ENCODE data around the gene METTL26.

Gene METTL26

DNA sequence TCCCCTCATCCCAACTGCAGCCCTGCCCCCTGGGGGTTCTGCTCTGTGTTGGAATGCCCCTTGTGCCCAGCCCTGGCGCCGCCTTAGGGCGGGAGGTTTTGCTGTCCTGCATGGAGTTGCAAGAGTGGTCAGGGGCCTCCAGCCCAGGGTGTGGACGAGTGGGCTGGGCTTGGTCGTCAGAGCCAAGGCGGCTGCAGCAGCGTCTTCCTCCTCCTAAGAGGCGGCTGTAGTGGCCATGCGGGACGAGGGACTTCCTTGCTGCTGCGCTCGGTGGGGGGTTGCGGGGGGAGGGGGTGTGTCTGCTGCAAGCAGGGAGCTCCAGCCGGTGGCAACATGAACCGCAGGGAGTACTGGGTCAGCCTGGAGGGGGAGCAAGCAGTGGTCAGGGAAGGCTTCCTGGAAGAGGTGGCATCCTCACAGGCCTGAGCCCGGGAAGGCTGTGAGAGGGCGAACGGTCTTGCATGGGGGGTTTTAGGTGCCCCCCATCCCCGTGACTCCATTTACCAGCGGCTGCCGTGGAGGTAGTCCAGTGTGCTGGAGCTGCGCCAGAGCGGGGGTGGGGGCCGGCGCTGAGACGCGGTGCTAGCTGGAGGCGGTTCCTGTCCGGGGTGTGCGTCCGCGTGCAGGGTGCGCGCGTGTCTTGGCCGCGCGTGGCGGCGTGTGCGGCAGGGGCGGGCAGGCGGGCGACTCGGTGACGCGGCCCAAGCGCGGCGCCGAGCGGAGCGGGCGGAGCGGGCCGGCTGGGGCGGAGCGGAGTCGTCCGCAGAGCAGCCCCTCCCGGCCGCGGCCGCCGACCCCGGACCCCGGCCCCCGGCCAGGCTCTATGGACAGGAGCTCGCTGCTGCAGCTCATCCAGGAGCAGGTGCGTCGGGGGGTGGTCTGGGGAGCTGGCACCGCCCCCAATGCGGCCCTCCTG is 39.1 kb upstream of the METTL26 start, which contains the start of gene RHBDL1:
RHBDL1 (plus strand) TSS at position 704 of the 916 bp plus-strand sequence; CDS start at position 824, 120 bp downstream.
- DNase-seq (ENCODE audit: low read depth): no peak

GRCh38 chr16:674214-674881 is 38.2 kb upstream of the METTL26 start:
- DNase-seq (ENCODE audit: low read depth): no peak

GRCh38 chr16:673399-673991 is 37.4 kb upstream of the METTL26 start:
- DNase-seq (ENCODE audit: low read depth): no peak

- no peak for DNase-seq (ENCODE audit: low read depth)
These were observed 36.7 kb upstream of the METTL26 start for GRCh38 chr16:672851-673250.

DNA sequence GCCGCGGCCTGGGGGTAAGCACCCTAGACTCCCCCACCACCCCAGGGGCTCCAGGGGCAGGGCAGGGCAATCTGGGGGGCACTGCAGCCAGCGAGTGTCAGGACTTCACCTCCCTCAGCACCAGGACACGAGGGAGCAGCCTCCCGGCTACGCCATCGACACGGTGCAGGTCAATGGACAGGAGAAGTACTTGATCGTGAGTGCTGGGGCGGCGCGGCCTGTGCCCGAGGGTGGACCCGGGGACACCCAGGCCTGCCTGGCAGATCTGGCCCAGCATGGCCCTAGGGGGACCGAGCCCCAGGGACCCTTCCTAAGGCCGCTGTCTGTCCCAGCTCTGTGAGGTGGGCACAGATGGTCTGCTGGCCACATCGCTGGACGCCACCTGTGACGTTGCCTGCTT is 36.3 kb upstream of the METTL26 start:
- DNase-seq (ENCODE audit: low read depth): no peak

- no peak for DNase-seq (ENCODE audit: low read depth)
These were observed 35.4 kb upstream of the METTL26 start for GRCh38 chr16:671353-672131.

GRCh38 chr16:670485-671352 is 34.6 kb upstream of the METTL26 start:
- no peak for DNase-seq (ENCODE audit: low read depth)

DNA sequence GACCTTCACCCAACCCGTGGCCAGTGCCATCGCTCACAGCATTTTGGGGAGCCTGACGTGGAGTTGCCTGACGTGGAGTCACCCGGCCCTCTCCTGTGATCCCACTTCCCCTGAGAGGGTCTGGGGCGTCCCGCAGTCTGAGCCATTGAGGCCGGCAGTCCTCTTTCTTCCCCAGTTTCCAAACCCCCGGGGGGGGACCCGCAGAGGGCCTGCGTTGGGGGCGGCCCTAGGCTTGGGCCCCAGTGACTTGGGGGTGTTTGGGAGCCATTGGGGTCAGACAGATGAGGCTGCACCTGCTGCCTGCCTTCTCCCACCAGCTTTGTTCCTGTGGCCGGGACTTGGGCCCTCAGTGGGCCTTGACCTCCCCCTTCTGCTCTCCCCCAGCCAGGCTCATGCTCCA is 33.6 kb upstream of the METTL26 start:
- no peak for DNase-seq (ENCODE audit: low read depth)

- DNase-seq (ENCODE audit: low read depth): no peak
These were observed 32.5 kb upstream of the METTL26 start for GRCh38 chr16:668519-669171.

DNA sequence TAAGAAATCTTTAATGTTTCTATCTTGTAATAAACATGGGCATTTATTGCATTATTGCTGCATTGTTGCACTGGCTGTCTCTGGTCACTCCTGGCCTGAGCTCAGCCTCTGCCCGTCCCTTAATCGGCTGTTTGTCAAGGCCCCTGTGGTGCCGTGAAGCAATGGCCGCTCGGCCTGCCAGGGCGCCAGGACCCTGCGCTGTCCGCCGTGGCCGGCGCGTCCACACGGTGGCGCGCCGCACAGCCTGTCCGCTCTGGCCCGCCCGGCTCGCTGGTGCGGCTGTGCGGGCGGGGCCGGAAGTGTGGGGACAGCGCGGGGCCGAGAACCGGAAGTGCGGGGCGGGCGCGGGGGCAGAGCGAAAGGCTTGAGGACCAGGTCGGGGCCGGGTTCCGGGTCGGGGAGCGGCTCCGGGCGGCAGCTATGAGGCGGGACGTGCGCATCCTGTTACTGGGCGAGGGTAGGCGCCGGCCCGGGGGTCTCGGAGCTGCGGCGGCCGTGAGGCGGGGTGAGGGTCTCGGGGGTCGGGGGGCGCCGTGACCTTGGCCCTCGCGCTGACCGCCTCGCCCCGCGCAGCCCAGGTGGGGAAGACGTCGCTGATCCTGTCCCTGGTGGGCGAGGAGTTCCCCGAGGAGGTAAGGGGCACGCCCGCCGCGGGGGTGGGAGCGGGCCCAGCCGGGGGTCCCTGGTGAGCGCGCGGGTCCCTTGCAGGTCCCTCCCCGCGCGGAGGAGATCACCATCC is 31.8 kb upstream of the METTL26 start, which contains the start of gene RHOT2:
RHOT2 (plus strand) TSS at position 353 of the 739 bp plus-strand sequence; CDS start at position 421, 68 bp downstream.
- no peak for DNase-seq (ENCODE audit: low read depth)

- no peak for DNase-seq (ENCODE audit: low read depth)
These were observed 31.1 kb upstream of the METTL26 start for GRCh38 chr16:667113-667779.

DNA sequence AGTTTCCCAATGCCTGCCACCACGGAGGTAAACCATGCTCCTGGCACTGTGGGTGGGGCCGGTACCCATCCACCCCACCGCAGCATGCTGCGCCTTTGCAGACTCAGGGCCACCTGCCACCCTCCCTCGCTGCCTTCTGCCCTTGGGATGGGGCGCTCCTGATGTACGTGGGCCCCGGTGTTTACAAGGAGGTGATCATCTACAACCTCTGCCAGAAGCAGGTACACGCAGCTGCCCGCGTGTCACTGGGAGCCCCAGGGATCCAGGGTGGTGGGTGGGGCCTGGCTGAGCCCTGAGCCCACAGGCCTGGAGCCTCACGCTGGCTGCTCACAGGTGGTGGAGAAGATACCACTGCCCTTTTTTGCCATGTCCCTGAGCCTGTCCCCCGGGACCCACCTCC is 30.5 kb upstream of the METTL26 start:
- DNase-seq (ENCODE audit: low read depth): no peak

GRCh38 chr16:662597-662996 is 26.5 kb upstream of the METTL26 start:
- no peak for DNase-seq (ENCODE audit: low read depth)

DNA sequence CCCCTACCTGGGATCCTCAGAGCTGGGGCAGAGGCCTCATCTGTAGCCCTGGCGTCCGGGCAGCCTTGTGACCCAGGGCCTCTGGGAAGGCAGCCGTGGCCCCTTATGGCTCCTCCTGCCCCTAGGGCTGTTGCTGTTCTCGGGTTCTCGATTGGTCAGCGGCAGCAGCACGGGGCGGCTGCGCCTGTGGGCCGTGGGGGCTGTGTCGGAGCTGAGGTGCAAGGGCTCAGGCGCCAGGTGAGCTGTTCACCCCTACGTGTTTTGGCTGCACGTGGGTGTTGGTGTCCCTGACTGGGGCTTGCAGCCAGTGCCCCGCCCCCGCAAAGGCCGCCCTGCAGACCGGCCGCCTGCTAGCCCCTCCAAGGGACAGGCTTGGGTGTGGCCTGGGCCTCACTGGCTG is 26.0 kb upstream of the METTL26 start:
- DNase-seq (ENCODE audit: low read depth): no peak

DNA sequence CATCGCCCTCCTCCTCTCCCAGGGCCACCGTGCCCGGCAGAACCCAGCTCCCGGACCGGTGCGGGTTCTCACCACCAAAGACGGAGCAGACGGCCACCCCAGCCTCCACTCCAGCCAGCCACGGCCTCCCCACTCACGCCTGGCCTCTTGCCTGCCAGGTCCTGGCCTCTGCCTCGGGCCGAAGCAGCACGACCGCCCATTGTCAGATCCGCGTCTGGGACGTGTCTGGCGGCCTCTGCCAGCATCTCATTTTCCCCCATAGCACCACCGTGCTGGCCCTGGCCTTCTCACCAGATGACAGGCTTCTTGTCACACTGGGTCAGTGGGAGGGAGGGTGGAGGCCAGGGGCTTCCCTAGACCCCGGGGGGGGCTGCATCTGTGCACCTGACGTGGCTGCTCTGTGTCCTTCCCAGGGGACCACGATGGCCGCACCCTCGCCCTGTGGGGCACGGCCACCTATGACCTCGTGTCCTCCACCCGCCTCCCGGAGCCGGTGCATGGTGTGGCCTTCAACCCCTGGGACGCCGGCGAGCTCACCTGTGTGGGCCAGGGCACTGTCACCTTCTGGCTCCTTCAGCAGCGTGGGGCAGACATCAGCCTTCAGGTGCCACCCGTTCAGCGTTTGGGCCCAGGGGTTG is 25.2 kb upstream of the METTL26 start:
- no peak for DNase-seq (ENCODE audit: low read depth)

- no peak for DNase-seq (ENCODE audit: low read depth)
These were observed 24.5 kb upstream of the METTL26 start for GRCh38 chr16:660459-661183.

- DNase-seq (ENCODE audit: low read depth): no peak
These were observed 24.0 kb upstream of the METTL26 start for GRCh38 chr16:660132-660458.

DNA sequence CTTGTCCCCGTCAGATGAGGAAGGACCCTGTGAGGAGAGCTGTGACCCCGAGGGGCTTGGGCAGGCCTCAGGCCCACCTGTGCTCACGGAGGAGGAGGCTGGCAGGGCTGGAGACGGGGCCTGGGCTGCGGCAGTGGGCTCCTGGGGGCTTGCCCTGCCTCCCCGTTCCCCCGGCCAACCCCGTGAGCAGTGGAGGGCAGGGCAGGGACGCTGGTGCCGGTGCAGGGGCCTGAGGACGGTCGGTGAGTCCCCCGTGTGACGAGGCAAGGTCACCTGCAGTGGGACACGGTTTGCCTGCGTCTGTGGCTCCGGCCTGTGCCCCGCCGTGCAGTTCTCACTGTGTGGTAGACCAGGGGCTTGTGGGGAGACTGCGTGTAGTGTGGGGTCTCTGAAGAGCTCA is 23.5 kb upstream of the METTL26 start:
- no peak for DNase-seq (ENCODE audit: low read depth)
